ENCODE results near the gene NCOR1.

- TF ChIP-seq CTCF (IDR thresholded peaks at IDR 0.05) = no peak
- TF ChIP-seq ZBTB33 (IDR thresholded peaks at IDR 0.05; ENCODE audit: borderline replicate concordance, low read depth) = no peak
- TF ChIP-seq SMC3 (IDR thresholded peaks at IDR 0.05; ENCODE audit: low read depth, low read length) = no peak
- TF ChIP-seq IRF3 (IDR thresholded peaks at IDR 0.05; ENCODE audit: low read depth, low read length) = no peak
- TF ChIP-seq GABPA (IDR thresholded peaks at IDR 0.05; ENCODE audit: low read depth) = no peak
- TF ChIP-seq YY1 (IDR thresholded peaks at IDR 0.05; ENCODE audit: low read depth) = no peak
- TF ChIP-seq REST (IDR thresholded peaks at IDR 0.05; ENCODE audit: low read depth, low read length) = no peak
- TF ChIP-seq EP300 (IDR thresholded peaks at IDR 0.05; ENCODE audit: borderline replicate concordance in 1 of 2, low read depth in 1 of 2, low read length in 1 of 2) = no peak
- TF ChIP-seq TAF1 (IDR thresholded peaks at IDR 0.05; ENCODE audit: borderline replicate concordance, low read depth, low read length) = no peak
- no peak for TF ChIP-seq MAX (IDR thresholded peaks at IDR 0.05; ENCODE audit: low read depth)
- no peak for TF ChIP-seq POLR2AphosphoS5 (IDR thresholded peaks at IDR 0.05; ENCODE audit: low read depth, low read length)
- TF ChIP-seq TCF12 (IDR thresholded peaks at IDR 0.05) = no peak
- TF ChIP-seq RAD21 (IDR thresholded peaks at IDR 0.05; ENCODE audit: low read length) = no peak
Measured at GRCh38 chr17:16117149-16117548, 98.2 kb downstream of the NCOR1 start.
